ENCODE data around the gene SPACA7.

Gene SPACA7

DNA sequence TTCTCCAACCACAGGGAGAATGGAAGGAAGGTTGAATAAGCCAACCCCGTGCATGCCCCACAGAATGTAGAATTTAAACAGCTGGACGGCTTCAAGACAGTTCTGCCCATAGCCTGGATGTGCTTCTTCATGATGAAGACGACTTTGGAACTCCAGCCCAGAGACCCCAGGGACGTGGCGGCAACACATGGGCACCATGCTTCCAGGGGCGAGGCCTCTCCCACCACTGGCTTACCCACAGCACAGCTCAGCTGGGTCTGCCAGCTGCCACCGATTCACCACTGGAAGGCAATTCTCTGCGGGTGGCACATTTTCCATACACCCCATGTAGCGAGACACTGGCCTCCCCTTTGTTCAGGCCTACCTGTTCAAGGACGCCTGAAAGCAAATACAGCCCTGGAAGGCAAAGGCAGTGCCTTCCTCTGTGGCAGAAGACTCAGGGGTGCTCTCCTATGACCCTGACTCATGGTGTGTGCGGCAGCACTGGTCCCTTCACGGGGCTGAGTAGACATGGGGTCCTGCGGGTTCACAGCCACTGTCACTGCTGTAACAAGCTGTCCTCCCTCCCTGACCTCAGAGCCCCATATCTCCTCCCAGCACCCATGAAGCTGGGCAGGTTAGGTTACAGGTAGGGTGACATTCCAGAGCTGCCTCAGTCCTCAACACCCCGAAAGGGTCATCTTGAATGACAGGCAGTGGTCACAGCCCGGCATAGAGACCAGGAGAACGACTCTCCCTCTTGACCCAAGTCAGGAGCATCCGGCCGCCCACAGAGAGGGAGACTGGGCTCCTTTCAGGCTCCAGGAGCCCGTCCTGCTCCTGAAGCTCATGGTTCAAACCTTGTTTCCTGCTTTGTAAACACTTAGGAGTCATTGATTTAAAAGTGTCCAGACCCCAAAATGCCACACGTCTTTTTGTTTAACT lies 72.7 kb downstream of the SPACA7 start:
- no peak for DNase-seq

DNA sequence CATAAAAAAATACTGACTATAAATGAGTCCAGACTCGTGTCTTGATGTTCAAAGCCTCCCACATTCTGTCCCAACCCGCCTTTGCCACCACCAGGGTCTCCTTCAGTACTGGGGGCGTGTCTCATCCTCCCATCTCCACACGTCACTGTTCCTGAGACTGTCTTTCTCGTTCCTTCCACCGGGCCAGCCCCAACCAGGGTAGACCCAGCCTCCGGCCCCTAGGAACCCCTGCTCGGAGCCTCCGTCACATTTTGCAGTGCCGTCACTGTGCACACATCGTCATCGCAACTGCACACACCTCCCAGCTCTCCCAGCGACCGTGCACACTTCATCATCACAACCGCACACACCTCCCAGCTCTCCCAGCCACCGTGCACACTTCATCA lies 73.4 kb downstream of the SPACA7 start:
- no peak for DNase-seq

DNA sequence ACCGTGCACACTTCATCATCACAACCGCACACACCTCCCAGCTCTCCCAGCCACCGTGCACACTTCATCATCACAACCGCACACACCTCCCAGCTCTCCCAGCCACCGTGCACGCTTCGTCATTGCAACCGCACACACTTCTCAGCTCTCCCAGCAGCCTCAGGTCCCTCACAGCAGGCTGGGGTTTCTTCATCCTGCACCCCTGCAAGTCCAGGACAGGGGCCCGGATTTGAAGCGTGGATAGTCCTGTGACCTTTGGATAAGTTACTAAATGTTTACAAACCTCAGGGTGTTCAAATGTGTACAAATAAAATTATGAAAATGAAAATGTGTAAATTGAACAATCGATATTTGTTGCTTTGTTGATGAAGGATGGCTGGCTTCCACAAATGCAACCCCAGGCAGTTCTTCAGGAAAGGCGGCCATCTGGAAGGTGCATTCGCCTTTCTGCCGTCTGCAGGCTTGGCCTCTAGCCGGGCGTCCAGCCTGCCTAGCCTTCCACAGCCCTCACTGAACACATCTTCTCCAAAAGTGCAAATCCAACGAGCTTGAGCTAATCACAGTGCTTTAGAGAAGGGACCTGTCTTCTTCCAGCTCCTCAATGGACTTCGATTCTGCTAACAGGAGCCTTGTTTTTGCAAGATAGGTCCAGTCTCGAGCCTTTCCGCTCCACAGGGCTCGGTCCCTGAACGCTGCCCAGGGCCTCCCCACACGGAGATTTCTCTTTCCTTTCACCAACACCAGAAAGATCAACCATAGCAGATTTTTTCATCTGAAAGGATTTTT lies 74.2 kb downstream of the SPACA7 start:
- peak; percentile 57 for DNase-seq

DNA sequence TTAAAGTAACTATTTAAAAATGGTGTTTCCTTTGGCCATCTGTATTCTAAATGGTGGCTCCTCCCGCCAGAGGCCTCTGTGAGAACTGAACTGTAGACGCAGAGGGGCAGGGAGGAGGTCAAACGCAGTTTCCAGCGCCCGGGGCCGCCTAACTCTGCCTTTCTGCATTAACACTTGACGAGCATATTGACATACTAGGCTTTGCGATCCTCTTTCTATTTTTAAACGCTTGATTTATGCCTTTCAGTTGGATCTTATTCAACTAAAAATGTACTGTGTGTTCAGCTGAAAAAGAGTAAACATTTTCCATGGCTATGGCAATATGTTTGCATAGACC lies 74.7 kb downstream of the SPACA7 start:
- DNase-seq: no peak

DNA sequence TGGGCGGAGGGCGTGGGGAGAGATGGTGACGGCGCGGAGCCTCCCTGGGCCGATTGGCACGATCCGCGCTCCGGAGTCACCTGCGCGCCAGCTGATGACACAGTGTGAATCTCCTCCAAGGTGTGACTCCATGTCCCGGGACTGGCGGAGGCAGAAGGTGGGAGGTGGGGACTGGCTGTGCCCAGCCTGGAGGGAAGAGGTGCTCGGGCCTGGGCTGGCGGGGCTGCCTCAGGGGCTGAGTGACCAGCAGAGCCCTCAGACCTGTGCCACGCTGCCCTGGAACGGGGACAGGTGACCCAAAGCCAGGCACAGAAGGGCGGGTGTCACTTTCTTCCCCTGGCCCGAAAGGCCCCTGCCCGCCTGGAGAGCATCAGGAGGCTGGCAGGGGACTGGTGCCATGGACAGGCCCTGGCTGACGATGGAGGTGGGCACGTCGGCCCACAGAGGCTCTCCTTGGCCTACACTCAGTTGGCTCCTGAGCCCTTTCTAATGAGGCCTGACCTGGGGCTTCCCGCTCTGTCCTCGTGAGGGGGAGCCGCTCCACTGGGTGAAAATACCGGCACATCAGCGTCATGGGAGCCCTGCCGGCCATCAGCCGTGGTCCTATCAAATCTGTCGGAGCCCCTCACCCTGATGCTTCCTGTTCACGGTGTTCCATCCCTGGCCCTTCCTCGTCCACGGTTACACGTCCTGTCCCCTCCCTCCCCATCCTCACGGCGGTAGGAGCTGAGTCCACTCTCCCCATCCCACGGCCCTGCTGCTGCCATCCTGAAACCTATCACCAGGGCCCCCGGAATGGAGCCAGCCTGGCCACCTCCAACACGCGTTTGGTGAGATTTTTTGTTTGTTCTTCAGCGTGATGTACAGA lies 75.6 kb downstream of the SPACA7 start:
- DNase-seq: no peak

DNA sequence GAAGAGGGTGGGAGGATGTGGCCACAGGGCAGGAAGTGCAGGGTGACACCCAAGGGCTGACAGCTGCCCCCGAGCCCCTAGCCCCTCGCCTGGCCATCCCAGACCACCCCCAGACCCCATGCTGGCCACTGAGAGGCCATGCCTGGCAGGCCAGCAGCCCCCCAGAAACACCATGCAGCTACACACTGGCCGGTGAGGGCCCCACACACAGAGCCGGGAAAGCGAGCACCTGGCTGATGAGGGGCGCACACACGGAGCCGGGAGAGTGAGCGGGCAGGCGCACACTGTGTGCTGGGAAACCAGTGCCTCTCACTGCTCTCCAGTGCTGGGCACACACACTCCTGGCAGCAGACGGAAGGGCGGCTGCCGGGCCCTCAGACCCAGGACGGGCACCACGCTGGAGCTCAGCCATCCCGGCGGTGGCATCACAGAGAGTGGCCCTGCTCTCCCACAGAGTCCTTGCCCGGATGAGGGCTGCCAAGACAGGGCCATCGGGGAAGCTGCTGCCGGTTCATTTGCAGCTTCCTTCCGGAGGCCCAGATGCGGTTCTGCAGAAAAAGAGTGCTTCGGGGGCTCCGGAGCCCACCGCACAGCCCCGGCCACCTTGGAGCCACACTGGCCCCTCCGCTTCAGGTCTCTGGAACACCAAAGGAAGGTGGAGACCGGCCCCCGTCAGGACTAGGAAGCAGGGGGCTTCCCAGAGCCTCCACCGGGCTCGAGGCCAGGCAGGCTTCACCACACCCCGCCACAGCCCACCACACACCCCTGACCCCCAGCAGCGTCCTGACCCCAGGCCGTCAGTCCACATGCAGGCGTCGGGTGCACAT lies 76.4 kb downstream of the SPACA7 start:
- no peak for DNase-seq

DNA sequence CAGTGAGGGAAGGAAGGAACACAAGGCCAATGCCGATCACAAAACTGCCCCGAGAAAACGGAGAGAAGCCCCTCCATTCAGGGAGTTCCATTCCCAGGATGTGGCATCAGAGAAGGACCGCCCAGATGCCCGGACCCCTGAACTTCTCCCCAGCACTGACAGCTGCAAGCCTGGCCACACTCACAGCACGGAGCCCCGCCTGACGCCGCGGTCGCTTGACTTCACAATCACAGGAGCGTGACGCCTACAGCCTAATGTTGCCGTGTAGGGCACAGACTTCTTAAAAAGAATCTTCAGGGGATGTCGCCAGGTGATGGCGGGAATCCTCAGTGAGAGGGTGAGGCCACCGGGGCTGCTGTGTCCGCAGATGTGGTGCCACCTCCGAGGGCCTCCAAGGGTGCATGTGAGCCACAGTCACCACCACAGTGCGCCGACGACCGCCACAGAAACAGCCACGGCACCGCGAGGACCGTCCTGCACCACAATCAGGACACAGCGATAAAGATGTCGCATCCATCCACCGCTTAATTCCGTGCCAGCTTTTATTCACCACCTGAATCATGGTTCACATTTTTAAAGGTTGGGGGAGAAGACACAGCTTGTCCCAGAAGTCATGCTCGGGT lies 77.2 kb downstream of the SPACA7 start:
- no peak for DNase-seq

DNA sequence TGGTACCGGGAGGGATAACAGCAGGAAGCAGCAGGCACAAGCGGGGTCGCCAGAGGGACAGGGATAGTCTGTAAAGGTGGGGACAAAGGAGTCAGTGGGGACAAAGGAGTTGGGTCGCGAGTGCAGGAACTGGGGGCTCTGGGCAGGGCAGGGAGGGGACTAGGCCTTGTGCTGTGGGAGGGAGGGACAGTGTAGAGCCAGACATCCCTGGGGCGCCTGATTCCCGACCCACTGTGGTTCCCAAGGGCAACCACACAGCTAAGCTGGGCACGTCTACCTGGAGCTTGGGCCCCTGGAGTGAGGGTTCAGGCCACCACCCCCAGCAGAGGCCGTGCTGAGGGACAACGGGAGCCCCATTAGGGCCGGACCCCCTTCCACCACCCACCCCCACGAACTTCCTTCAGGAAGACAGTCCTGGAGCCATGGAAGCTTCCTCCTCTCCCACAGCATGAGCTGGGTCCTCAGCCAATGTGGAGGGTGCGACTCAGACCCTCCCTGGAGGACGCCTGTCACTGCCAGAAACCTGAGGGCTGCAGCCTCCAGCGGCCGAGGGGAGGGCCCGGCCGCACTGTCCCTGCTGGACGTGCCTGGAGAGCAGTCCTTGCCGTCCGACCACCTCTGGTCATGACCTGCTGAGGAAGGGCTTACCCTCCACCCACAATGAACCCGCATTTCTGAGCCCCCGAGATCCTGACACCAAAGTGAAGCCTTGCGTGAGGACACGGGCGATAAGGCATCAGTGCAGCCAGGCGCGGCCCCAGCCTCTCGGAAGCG lies 77.9 kb downstream of the SPACA7 start:
- DNase-seq: peak; percentile 36

DNA sequence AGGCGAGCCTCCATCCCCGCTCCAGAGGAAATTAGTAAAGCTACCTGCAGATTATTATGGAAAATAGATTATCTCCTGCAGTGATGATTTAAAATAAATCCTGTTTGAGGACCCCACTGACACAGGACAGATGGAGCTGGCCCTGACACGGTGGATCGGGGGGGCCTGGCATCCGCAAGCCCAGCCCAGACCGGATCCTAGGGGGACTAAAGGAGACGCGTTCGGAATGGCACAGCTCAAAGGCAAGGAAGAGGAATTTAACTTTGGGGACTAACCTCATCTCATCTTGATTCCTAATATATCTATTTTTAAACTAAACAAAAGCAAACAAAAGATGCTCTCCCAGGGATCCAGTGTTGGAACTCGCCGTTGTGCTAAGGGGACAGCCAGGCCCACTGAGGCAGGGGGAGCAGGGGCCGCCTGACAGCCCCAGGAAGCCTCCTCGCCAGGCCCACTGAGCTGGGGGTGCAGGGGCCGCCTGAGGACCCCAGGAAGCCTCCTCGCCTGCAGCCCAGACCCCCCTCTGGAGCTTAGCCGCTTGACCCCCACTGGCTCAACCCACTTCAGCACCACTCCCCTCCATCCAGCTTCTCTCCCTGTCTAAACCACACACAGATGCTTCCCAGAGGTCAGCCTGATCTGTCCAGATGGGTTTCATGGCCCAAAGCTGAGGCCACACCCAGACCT lies 78.6 kb downstream of the SPACA7 start:
- DNase-seq: no peak

DNA sequence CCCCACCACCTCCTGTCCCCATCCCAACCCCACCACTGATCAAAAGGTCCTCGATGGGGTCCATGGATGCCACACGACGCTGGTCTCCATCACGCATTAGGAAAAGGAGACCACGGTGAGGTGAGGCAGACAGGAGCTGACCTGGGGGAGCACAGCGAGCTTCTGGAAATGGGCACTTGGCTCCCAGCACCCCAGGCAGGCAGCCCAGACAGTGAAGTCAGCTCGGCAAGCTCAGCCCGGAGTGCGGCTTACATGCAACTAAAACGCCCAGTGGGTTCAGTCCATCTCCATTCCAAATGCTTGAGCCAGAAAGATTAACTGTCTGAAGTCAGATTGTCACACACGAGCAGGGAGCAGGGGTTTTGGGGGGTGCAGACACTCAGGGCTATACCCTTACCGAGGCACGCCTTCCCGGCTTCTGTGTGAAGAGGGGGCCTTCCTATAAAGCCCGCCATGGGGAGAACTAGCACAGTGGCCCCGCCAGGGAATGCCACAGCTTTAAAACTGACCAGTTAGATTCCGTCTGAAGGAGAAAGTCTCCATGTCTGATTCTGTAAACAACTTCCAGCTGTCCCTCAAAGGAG lies 79.4 kb downstream of the SPACA7 start:
- DNase-seq: no peak

DNA sequence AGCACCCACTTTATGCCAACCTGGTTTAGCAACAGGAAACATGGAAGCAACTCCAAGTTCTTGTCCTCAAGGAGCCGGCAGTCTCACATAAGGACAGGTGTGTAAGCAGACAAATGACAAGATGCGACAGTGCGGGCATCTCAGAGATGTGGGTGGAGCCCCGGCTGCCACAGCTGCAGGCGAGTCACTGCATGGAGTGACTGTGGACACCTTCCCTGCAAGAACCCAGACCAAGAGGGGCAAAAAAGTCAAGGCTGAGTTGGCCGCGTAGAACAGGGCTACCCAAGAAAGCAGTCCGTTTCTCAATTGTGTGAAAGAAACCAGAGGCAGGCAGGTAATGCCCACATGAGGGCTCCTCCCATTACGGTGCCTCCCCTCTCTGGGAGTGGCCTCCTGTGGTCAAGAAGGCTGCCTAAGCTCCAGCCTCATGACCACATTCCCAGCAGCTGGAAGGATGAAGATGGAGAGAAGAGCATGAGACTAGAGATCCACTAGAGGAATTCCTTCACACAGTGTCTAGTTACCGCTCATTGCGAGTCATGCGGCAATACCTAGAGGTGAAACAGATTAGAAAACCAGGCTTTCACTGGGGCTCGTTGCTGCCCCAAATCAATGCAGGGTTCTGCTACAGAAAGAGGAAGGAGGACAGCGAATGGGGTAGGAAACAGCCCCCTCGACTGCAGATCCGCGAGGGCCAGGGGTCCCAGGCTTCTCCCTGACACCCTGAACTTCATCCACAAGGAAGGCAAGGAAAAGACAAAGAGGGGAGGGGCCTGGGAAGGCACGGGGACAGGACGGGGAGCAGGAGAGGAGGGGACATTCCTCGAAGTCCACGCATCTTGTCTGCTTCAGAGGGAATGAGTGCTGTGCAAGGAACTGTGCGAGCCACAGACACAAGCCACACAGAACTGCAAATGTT lies 80.2 kb downstream of the SPACA7 start:
- no peak for DNase-seq

DNA sequence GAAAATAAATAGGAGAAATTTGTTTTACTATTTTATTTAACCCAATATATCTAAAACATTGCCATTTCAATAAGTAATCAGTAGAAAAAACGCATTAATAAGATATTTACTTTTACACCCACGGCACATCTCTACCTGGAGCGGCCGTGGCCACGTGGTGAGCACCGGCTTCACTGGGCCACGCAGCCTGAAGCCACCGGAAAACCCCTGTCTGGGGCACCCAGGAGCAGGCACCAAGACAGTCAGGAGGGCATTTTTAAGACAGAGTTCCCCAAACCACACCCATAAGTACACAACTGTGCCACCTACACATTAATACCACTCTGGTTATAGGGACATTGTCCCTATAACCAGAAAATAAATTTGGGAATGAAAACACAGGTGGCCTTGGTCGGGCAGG lies 80.9 kb downstream of the SPACA7 start:
- no peak for DNase-seq

DNA sequence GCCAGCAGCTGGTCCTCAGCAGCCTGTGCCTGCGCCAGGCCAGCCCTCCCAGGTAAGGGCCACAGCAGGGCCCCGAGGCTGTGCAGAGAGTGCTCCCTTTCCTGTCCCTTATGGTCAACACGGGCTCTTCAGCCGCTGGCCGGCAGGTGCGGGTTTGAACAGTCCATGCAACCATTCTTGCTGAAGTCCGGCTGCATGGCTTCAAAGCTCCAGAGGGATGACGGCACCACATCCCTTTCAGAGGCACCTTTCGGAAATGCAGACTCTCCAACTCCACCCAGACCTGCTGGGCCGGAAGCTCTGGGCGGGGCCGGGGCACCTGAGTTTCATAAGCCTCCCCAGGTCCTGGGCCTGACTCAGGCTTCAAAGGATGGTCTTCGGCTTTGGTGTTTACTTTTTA lies 81.3 kb downstream of the SPACA7 start:
- no peak for DNase-seq

DNA sequence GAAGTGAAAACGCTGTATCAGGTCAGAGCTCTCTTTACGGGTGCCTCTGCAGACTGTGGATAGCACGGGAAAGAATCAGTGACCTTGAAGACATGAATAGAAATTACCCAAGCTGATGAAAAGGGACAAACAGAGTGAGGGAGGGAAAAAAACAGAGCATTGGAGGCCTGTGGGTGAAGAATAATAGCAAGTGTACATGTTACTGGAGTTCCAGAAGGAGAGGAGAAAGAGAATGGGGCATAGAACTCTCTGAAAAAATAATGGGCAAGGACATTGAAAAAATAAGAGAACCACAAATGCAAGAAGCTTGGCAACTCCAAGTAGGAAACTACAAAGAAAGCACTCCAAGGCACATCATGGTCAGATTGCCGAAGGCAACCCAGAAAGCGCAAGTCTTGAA lies 86.3 kb downstream of the SPACA7 start:
- no peak for DNase-seq

DNA sequence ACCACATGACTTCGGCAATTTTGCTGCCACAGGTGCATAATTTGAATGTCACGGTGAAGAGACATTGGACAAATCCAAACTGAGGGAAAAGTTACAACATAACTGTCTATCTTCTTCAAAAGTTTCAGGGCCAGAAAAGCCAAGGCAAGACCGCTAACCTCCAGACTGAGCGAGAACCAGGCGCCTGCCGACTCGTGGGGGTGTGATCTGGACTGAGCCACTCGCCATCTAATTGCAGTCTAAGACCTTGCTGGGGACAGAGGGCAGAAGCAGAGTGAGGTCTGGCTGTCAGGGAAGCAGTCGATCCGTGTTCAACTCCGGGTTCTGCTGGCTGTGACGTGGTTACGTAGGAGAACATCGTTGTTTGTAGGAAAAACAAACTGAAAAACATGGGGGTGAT lies 88.6 kb downstream of the SPACA7 start:
- no peak for DNase-seq

DNA sequence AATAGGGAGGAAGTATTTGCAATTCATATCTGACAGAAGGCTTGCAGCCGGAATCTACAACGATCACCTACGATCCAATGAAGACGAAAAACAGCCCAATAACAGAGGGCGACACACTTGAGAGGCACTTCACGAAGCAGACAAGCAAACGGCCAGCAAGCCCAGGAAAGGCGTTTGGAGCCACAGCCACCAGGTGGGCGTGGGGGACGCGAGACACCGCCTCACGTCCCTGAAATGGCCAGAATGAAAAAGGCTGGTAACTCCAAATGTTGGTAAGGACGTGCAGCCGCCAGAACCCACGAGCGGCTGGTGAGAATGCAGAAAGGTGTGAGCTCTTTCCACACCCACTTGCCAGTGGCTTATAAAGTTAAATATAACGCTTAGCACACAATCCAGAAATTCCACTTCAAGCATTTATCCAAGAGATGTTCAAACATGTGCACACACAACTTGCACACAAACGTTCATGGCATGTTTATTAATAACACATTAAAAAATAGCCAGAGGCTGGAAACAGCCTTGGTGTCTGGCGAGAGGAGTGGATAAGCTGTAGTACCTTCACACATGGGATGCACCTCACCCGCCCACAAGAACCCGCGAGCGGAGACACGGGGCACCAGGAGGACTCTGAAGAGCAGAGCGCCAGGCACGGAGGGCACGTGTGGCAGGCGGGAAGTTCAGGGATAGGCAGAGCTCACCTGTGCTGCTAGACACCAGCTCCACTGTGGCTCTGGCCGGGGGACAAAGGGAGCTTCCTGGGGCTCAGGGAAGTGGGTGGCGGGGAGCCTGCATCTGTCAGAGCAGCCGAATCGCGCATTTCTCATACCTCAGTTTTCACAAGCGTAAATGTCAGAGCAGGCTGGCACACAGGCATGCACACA lies 89.3 kb downstream of the SPACA7 start:
- DNase-seq: no peak

DNA sequence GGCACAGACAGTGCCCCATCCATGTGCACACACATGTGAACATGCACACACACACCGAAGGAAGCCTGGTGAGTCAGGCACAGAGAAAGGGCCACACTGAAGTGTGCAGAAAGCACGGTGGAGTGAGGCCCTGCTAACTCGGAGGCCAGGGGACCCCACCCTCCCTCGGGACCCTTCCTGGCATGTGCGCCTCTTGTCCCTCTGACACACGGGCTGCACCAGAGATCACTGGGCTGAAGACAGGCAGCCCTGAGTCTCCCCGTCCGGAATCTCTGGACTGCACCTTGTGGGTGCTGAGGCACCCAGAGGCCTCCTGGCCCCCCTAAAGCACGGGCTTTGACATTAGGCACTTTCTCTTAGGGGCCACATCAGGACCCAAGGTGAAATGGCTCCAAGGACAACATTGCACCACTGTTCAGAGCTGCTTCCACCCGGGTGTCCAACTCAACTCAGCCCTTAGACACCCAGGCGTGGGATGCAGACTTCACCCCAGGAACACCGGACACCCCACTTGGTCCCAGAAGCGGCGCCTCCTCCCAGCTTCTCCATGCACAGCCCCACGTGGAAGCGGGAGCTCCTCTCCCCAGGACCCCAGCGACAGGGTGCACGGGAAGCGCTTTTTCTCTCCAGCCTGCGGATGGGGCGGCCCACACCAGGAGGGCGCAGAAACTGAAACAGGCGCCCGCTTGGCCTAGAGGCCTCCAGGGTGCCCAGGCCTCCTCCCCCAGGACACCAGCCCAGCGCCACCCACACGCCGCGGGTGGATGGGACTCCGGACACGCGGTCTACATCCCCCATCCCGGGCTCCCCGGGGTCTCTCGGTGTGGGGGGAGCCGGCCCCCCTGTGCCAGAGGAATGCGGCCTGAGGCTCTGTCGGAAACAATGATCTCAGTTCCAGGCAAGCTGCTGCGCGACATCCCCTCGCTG lies 90.2 kb downstream of the SPACA7 start:
- DNase-seq: no peak

All from retina (tissue), 1 donor.